Measurements from ENCODE around the gene GPC4.

The GPC4 gene

DNA sequence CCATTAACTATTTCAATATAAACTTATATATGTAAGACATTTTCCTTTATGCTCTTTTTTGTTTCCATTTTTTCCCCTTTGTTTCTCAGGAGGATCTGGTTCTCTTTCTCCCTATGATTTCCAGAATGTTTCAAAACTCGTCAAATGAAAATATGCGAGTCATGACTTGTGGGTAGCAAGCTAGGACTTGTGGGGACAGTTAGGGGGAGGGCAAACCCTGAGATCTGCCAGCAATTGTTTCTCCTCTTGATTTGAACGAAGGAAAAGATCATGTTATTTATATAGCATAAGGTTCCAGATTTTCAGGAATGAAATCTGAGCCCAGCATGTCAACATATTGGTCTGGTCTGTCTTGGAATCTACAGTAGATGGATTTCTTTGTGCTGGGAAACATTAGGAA is 28.9 kb upstream of the GPC4 start:
- no peak for DNase-seq (ENCODE audit: low read depth in 2 of 2)
- H3K4me3 ChIP-seq (replicated peaks in 1 of 2; ENCODE audit: low read depth in 2 of 2, low read length in 2 of 2) = no peak overlapping the region
- TF ChIP-seq, protein P1, sequence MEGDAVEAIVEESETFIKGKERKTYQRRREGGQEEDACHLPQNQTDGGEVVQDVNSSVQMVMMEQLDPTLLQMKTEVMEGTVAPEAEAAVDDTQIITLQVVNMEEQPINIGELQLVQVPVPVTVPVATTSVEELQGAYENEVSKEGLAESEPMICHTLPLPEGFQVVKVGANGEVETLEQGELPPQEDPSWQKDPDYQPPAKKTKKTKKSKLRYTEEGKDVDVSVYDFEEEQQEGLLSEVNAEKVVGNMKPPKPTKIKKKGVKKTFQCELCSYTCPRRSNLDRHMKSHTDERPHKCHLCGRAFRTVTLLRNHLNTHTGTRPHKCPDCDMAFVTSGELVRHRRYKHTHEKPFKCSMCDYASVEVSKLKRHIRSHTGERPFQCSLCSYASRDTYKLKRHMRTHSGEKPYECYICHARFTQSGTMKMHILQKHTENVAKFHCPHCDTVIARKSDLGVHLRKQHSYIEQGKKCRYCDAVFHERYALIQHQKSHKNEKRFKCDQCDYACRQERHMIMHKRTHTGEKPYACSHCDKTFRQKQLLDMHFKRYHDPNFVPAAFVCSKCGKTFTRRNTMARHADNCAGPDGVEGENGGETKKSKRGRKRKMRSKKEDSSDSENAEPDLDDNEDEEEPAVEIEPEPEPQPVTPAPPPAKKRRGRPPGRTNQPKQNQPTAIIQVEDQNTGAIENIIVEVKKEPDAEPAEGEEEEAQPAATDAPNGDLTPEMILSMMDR (IDR thresholded peaks at IDR 0.05; ENCODE audit: low read depth, low read length) = no peak

DNA sequence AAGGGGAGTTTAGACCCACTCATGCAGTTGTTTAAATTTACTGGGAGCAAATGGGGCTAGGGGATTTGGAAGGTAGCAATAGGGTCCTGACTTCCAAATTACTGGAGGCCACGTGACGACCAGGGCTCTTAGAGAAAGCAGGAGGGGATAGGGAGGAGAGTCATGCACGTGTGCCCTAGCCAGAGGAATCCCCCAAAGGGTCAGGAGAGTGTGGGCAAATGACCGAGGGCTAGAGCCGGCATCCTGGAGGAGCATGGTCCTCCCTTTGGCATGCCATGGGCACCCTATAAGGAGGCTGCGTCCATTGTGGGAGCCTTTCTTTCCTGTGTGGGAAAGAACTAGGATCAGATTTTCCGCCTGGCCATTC is 25.5 kb upstream of the GPC4 start:
- TF ChIP-seq, protein P1 (IDR thresholded peaks at IDR 0.05; ENCODE audit: low read depth, low read length) = no peak
- H3K4me3 ChIP-seq (replicated peaks in 1 of 2; ENCODE audit: low read depth in 2 of 2, low read length in 2 of 2) = no peak overlapping the region
- no peak for DNase-seq (ENCODE audit: low read depth in 2 of 2)

DNA sequence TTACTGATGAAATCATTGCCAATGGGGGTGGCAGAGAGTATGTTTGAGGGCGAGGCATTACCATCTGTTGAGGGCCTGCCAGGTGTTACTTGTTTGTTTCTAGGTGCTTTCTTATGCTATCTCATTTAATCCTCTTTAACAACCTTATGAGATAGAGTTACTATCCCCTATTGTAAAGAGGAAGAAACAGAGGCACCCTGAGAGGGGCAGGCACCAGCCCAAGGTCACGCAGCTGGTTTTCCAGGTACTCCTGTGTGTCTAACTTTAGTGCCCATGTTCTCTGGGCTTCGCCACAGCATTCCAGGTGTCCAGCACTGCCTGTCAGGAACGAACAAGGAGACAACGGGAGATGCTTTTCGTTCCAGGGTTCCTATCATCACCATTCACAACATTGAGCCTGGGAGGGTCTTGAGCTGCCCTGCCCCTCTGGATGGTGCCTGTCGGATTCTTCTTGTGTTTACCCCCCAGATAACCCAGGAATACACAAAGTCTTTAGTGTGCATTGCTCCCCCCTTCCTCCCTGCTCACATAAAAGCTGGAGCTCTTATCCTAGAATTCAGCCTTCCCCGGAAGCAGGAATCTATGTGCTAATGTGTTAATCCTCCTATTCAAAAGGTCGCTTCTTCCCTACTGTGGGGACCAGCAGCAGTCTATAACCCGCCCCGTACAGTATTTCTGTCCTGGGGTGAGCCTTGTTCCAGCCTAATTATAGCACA is 24.9 kb upstream of the GPC4 start:
- H3K4me3 ChIP-seq (replicated peaks in 1 of 2; ENCODE audit: low read depth in 2 of 2, low read length in 2 of 2) = no peak overlapping the region
- DNase-seq (ENCODE audit: low read depth in 2 of 2) = no peak
- TF ChIP-seq, protein P1 (IDR thresholded peaks at IDR 0.05; ENCODE audit: low read depth, low read length) = no peak

GRCh38 chrX:133437766-133438165 is 22.5 kb upstream of the GPC4 start:
- TF ChIP-seq, protein P1 (IDR thresholded peaks at IDR 0.05; ENCODE audit: low read depth, low read length) = no peak
- no peak overlapping the region for H3K4me3 ChIP-seq (replicated peaks in 1 of 2; ENCODE audit: low read depth in 2 of 2, low read length in 2 of 2)
- no peak for DNase-seq (ENCODE audit: low read depth in 2 of 2)

- TF ChIP-seq, protein P1 (IDR thresholded peaks at IDR 0.05; ENCODE audit: low read depth, low read length) = no peak
- no peak overlapping the region for H3K4me3 ChIP-seq (replicated peaks in 1 of 2; ENCODE audit: low read depth in 2 of 2, low read length in 2 of 2)
- DNase-seq (ENCODE audit: low read depth in 2 of 2) = no peak
These were observed 22.1 kb upstream of the GPC4 start for GRCh38 chrX:133437356-133437755.

GRCh38 chrX:133435544-133436124 is 20.3 kb upstream of the GPC4 start:
- no peak overlapping the region for H3K4me3 ChIP-seq (replicated peaks in 1 of 2; ENCODE audit: low read depth in 2 of 2, low read length in 2 of 2)

More at GRCh38 chrX:133435544-133436124, 20.3 kb upstream of the GPC4 start:
- DNase-seq (ENCODE audit: low read depth in 2 of 2) = no peak
- TF ChIP-seq, protein P1 (IDR thresholded peaks at IDR 0.05; ENCODE audit: low read depth, low read length) = no peak

All from cardiac fibroblast (primary cell).